ENCODE results near the gene PACS2. TPM values are rescaled to one million over a fixed set of nuclear protein-coding genes. Genes with fewer than 3 reads are reported as not detected.

Gene PACS2
- total and polyA plus RNA-seq, 4 donors, result 69.2 to 177 (median 123) TPM

- Histone ChIP-seq H3K4me3 (ENCODE audit: low read depth, low read length) (no peak overlapping the region), H3K36me3 (ENCODE audit: control insufficient read depth, insufficient read depth, low read length) (peaks cover 99% of the 10 kb centered on the region), H3K27ac (ENCODE audit: low read depth, low read length) (no peak overlapping the region), H3K27me3 (ENCODE audit: control insufficient read depth, insufficient read depth, low read length) (no peaks in the 10 kb centered on the region), H3K4me1 (ENCODE audit: control insufficient read depth, insufficient read depth, low read length) (no peaks in the 10 kb centered on the region), H3K9me3 (ENCODE audit: control insufficient read depth, insufficient read depth, low read length) (no peaks in the 10 kb centered on the region)
- DNase-seq (ENCODE audit: low read depth in 4 of 6, low spot score in 6 of 6), result no peak
- 96% methylated on average over 20 of the region's 26 CpGs for WGBS (ENCODE audit: insufficient coverage)
These were observed 68.0 kb downstream of the PACS2 start for GRCh38 chr14:105382343-105383082.

- no peak overlapping the region for H3K4me3 ChIP-seq (ENCODE audit: low read depth, low read length)
- no peak overlapping the region for H3K27ac ChIP-seq (ENCODE audit: low read depth, low read length)
- no peaks in the 10 kb centered on the region for H3K27me3 ChIP-seq (ENCODE audit: control insufficient read depth, insufficient read depth, low read length)
- H3K36me3 ChIP-seq (ENCODE audit: control insufficient read depth, insufficient read depth, low read length), result peaks cover 99% of the 10 kb centered on the region
- DNase-seq (ENCODE audit: low read depth in 4 of 6, low spot score in 6 of 6), result no peak
- H3K4me1 ChIP-seq (ENCODE audit: control insufficient read depth, insufficient read depth, low read length), result no peaks in the 10 kb centered on the region
- H3K9me3 ChIP-seq (ENCODE audit: control insufficient read depth, insufficient read depth, low read length), result no peaks in the 10 kb centered on the region
- 97% methylated on average over 27 of the region's 32 CpGs for WGBS (ENCODE audit: insufficient coverage)
These were observed 68.7 kb downstream of the PACS2 start for GRCh38 chr14:105383083-105383730.

DNA sequence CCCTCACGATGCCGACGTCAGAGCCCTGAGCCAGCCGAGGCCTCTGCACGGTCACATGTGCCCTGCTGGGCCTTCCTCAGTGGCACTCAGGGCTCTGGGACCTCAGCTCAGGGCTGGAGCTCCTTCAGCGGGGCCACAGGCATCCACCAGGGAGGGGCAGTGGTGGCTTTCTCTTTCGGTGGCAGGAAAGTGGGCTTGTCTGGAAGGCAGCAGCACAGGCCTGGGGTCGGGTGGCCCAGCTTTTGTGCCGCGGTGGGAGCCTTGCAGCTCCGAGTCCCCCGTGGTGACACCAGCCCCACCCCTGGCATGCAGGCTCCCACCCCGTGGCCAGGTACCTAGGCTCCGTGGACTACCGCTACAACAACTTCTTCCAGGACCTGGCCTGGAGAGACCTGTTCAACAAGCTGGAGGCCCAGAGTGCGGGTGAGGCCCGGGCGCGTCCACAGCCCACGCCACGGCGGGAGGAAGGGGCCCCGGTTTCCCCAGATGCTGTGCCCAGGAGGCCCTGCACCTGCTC lies 69.6 kb downstream of the PACS2 start:
- no peaks in the 10 kb centered on the region for H3K27me3 ChIP-seq (ENCODE audit: control insufficient read depth, insufficient read depth, low read length)
- 96% methylated on average over 22 of the region's 23 CpGs for WGBS (ENCODE audit: insufficient coverage)
- DNase-seq (ENCODE audit: low read depth in 4 of 6, low spot score in 6 of 6), result no peak
- no peaks in the 10 kb centered on the region for H3K9me3 ChIP-seq (ENCODE audit: control insufficient read depth, insufficient read depth, low read length)
- H3K4me1 ChIP-seq (ENCODE audit: control insufficient read depth, insufficient read depth, low read length), result no peaks in the 10 kb centered on the region
- no peak overlapping the region for H3K4me3 ChIP-seq (ENCODE audit: low read depth, low read length)
- no peak overlapping the region for H3K27ac ChIP-seq (ENCODE audit: low read depth, low read length)
- H3K36me3 ChIP-seq (ENCODE audit: control insufficient read depth, insufficient read depth, low read length), result peaks cover 99% of the 10 kb centered on the region

- Histone ChIP-seq H3K27ac (ENCODE audit: low read depth, low read length) (no peak overlapping the region), H3K4me1 (ENCODE audit: control insufficient read depth, insufficient read depth, low read length) (peaks cover 6% of the 10 kb centered on the region), H3K4me3 (ENCODE audit: low read depth, low read length) (no peak overlapping the region), H3K27me3 (ENCODE audit: control insufficient read depth, insufficient read depth, low read length) (no peaks in the 10 kb centered on the region), H3K36me3 (ENCODE audit: control insufficient read depth, insufficient read depth, low read length) (peaks cover 99% of the 10 kb centered on the region), H3K9me3 (ENCODE audit: control insufficient read depth, insufficient read depth, low read length) (no peaks in the 10 kb centered on the region)
- 99% methylated on average over 29 of the region's 29 CpGs for WGBS (ENCODE audit: insufficient coverage)
- DNase-seq (ENCODE audit: low read depth in 4 of 6, low spot score in 6 of 6), result no peak
These were observed 70.2 kb downstream of the PACS2 start for GRCh38 chr14:105384605-105385321.

- Histone ChIP-seq H3K9me3 (ENCODE audit: control insufficient read depth, insufficient read depth, low read length) (no peaks in the 10 kb centered on the region), H3K36me3 (ENCODE audit: control insufficient read depth, insufficient read depth, low read length) (peaks cover 99% of the 10 kb centered on the region), H3K4me3 (ENCODE audit: low read depth, low read length) (no peak overlapping the region), H3K27ac (ENCODE audit: low read depth, low read length) (no peak overlapping the region), H3K27me3 (ENCODE audit: control insufficient read depth, insufficient read depth, low read length) (no peaks in the 10 kb centered on the region), H3K4me1 (ENCODE audit: control insufficient read depth, insufficient read depth, low read length) (peaks cover 9% of the 10 kb centered on the region)
- DNase-seq (ENCODE audit: low read depth in 4 of 6, low spot score in 6 of 6), result no peak
- WGBS (ENCODE audit: insufficient coverage), result 96% methylated on average over 18 of the region's 19 CpGs
These were observed 70.7 kb downstream of the PACS2 start for GRCh38 chr14:105385322-105385637.

- 94% methylated on average over 22 of the region's 22 CpGs for WGBS (ENCODE audit: insufficient coverage)
- H3K27me3 ChIP-seq (ENCODE audit: control insufficient read depth, insufficient read depth, low read length), result no peaks in the 10 kb centered on the region
- no peak overlapping the region for H3K27ac ChIP-seq (ENCODE audit: low read depth, low read length)
- H3K36me3 ChIP-seq (ENCODE audit: control insufficient read depth, insufficient read depth, low read length), result peaks cover 99% of the 10 kb centered on the region
- H3K9me3 ChIP-seq (ENCODE audit: control insufficient read depth, insufficient read depth, low read length), result no peaks in the 10 kb centered on the region
- H3K4me1 ChIP-seq (ENCODE audit: control insufficient read depth, insufficient read depth, low read length), result peaks cover 13% of the 10 kb centered on the region
- no peak overlapping the region for H3K4me3 ChIP-seq (ENCODE audit: low read depth, low read length)
- no peak for DNase-seq (ENCODE audit: low read depth in 4 of 6, low spot score in 6 of 6)
These were observed 71.3 kb downstream of the PACS2 start for GRCh38 chr14:105385698-105386365.

- peaks cover 99% of the 10 kb centered on the region for H3K36me3 ChIP-seq (ENCODE audit: control insufficient read depth, insufficient read depth, low read length)
- no peak overlapping the region for H3K27ac ChIP-seq (ENCODE audit: low read depth, low read length)
- WGBS (ENCODE audit: insufficient coverage), result 94% methylated on average over 33 of the region's 33 CpGs
- H3K27me3 ChIP-seq (ENCODE audit: control insufficient read depth, insufficient read depth, low read length), result no peaks in the 10 kb centered on the region
- DNase-seq (ENCODE audit: low read depth in 4 of 6, low spot score in 6 of 6), result no peak
- H3K4me1 ChIP-seq (ENCODE audit: control insufficient read depth, insufficient read depth, low read length), result peaks cover 13% of the 10 kb centered on the region
- H3K4me3 ChIP-seq (ENCODE audit: low read depth, low read length), result no peak overlapping the region
- no peaks in the 10 kb centered on the region for H3K9me3 ChIP-seq (ENCODE audit: control insufficient read depth, insufficient read depth, low read length)
These were observed 72.3 kb downstream of the PACS2 start for GRCh38 chr14:105386581-105387529.

- H3K4me1 ChIP-seq (ENCODE audit: control insufficient read depth, insufficient read depth, low read length), result peaks cover 13% of the 10 kb centered on the region
These were observed 73.0 kb downstream of the PACS2 start for GRCh38 chr14:105387530-105387922.

More at GRCh38 chr14:105387530-105387922, 73.0 kb downstream of the PACS2 start:
- no peaks in the 10 kb centered on the region for H3K9me3 ChIP-seq (ENCODE audit: control insufficient read depth, insufficient read depth, low read length)
- H3K4me3 ChIP-seq (ENCODE audit: low read depth, low read length), result no peak overlapping the region
- DNase-seq (ENCODE audit: low read depth in 4 of 6, low spot score in 6 of 6), result no peak
- H3K27me3 ChIP-seq (ENCODE audit: control insufficient read depth, insufficient read depth, low read length), result no peaks in the 10 kb centered on the region
- peaks cover 99% of the 10 kb centered on the region for H3K36me3 ChIP-seq (ENCODE audit: control insufficient read depth, insufficient read depth, low read length)
- no peak overlapping the region for H3K27ac ChIP-seq (ENCODE audit: low read depth, low read length)
- WGBS (ENCODE audit: insufficient coverage), result 92% methylated on average over 10 of the region's 10 CpGs
